ENCODE measurements around the gene GPANK1. TPM values are rescaled to one million over a fixed set of nuclear protein-coding genes. Genes with fewer than 3 reads are reported as not detected.

GPANK1 gene
- total RNA-seq, 2 donors from 2014 or later: 34.5 to 40.9 TPM

GRCh38 chr6:31686483-31686882 lies 21.7 kb upstream of the GPANK1 start:
- Mint-ChIP-seq H3K27ac (peak overlapping the region in 1 of 2 donors; percentile 33), H3K4me3 (no peak overlapping the region), H3K27me3 (no peaks in the 10 kb centered on the region), H3K36me3 (peaks cover 5% of the 10 kb centered on the region), H3K4me1 (ENCODE audit: low read depth in 2 of 2) (peaks cover 3 to 11% of the 10 kb centered on the region in 2 donors), H3K9me3 (no peaks in the 10 kb centered on the region)
- DNase-seq (ENCODE audit: low spot score) (no peak), ATAC-seq (no peak)

GRCh38 chr6:31683591-31683990 lies 18.8 kb upstream of the GPANK1 start:
- Mint-ChIP-seq H3K27me3 (no peaks in the 10 kb centered on the region), H3K27ac (no peak overlapping the region), H3K9me3 (no peaks in the 10 kb centered on the region), H3K4me3 (no peak overlapping the region), H3K36me3 (peaks cover 5% of the 10 kb centered on the region), H3K4me1 (ENCODE audit: low read depth in 2 of 2) (peaks cover 19 to 22% of the 10 kb centered on the region in 2 donors)
- no peak for DNase-seq (ENCODE audit: low spot score)
- ATAC-seq: no peak

- no peaks in the 10 kb centered on the region for H3K27me3 Mint-ChIP-seq
- H3K36me3 Mint-ChIP-seq: peaks cover 2% of the 10 kb centered on the region
- ATAC-seq: peak; percentile 70 to 75
Measured at GRCh38 chr6:31681135-31681671, 16.4 kb upstream of the GPANK1 start.

GRCh38 chr6:31680226-31681134 lies 15.7 kb upstream of the GPANK1 start, which contains the start of gene LY6G5C:
Gene LY6G5C, minus strand, starts transcription at chr6:31681067. Its CDS starts 694 bp downstream, at chr6:31680373.
- DNase-seq (ENCODE audit: low spot score) (no peak), ATAC-seq (peak; percentile 76 to 85)
- no peaks in the 10 kb centered on the region for H3K9me3 Mint-ChIP-seq
- peak within 1 kb of the TSS; percentile 85 for H3K4me3 Mint-ChIP-seq
- peak within 1 kb of the TSS; percentile 44 to 89 for H3K27ac Mint-ChIP-seq
- peaks cover 26 to 29% of the 10 kb centered on the region in 2 donors for H3K4me1 Mint-ChIP-seq (ENCODE audit: low read depth in 2 of 2)
- no peaks in the 10 kb centered on the region for H3K27me3 Mint-ChIP-seq
- no peaks in the 10 kb centered on the region for H3K36me3 Mint-ChIP-seq

More at GRCh38 chr6:31681135-31681671, 16.4 kb upstream of the GPANK1 start:
- H3K9me3 Mint-ChIP-seq: no peaks in the 10 kb centered on the region
- peak overlapping the region; percentile 44 to 89 for H3K27ac Mint-ChIP-seq
- DNase-seq (ENCODE audit: low spot score): no peak
- H3K4me3 Mint-ChIP-seq: peak overlapping the region; percentile 85
- H3K4me1 Mint-ChIP-seq (ENCODE audit: low read depth in 2 of 2): peaks cover 26 to 29% of the 10 kb centered on the region in 2 donors

GRCh38 chr6:31677955-31678354 lies 13.2 kb upstream of the GPANK1 start:
- H3K27ac Mint-ChIP-seq: no peak overlapping the region
- no peak overlapping the region for H3K4me3 Mint-ChIP-seq
- no peaks in the 10 kb centered on the region for H3K27me3 Mint-ChIP-seq
- no peaks in the 10 kb centered on the region for H3K36me3 Mint-ChIP-seq
- ATAC-seq (no peak), DNase-seq (ENCODE audit: low spot score) (no peak)
- no peaks in the 10 kb centered on the region for H3K9me3 Mint-ChIP-seq
- peaks cover 25 to 26% of the 10 kb centered on the region in 2 donors for H3K4me1 Mint-ChIP-seq (ENCODE audit: low read depth in 2 of 2)

- no peaks in the 10 kb centered on the region for H3K27me3 Mint-ChIP-seq
- H3K4me3 Mint-ChIP-seq: no peak overlapping the region
- no peak overlapping the region for H3K27ac Mint-ChIP-seq
Measured at GRCh38 chr6:31676904-31677303, 12.1 kb upstream of the GPANK1 start.

GRCh38 chr6:31676322-31676903 lies 11.6 kb upstream of the GPANK1 start:
- Mint-ChIP-seq H3K27me3 (no peaks in the 10 kb centered on the region), H3K36me3 (peaks cover 5% of the 10 kb centered on the region)
- ATAC-seq: no peak

More at GRCh38 chr6:31676904-31677303, 12.1 kb upstream of the GPANK1 start:
- no peak for ATAC-seq
- Mint-ChIP-seq H3K4me1 (ENCODE audit: low read depth in 2 of 2) (peaks cover 25 to 26% of the 10 kb centered on the region in 2 donors), H3K36me3 (peaks cover 5% of the 10 kb centered on the region), H3K9me3 (no peaks in the 10 kb centered on the region)
- no peak for DNase-seq (ENCODE audit: low spot score)

GRCh38 chr6:31669676-31670075 lies 4.9 kb upstream of the GPANK1 start, which contains the start of gene LY6G5B:
Gene LY6G5B, plus strand, starts transcription at chr6:31669976. Its CDS starts 975 bp downstream, at chr6:31670951.
- DNase-seq (ENCODE audit: low spot score) (no peak), ATAC-seq (no peak)
- Mint-ChIP-seq H3K4me1 (ENCODE audit: low read depth in 2 of 2) (peaks cover 22 to 26% of the 10 kb centered on the region in 2 donors), H3K9me3 (no peaks in the 10 kb centered on the region), H3K27me3 (no peaks in the 10 kb centered on the region), H3K27ac (peak within 1 kb of the TSS in 1 of 2 donors; percentile 21), H3K36me3 (peaks cover 21% of the 10 kb centered on the region), H3K4me3 (no peak within 1 kb of the TSS)

More at GRCh38 chr6:31676322-31676903, 11.6 kb upstream of the GPANK1 start:
- Mint-ChIP-seq H3K4me3 (no peak overlapping the region), H3K9me3 (no peaks in the 10 kb centered on the region), H3K4me1 (ENCODE audit: low read depth in 2 of 2) (peaks cover 23% of the 10 kb centered on the region in 2 donors), H3K27ac (no peak overlapping the region)
- DNase-seq (ENCODE audit: low spot score): no peak

GRCh38 chr6:31666337-31666965 lies 1.7 kb upstream of the GPANK1 start:
- Mint-ChIP-seq H3K4me1 (ENCODE audit: low read depth in 2 of 2) (peaks cover 43 to 48% of the 10 kb centered on the region in 2 donors), H3K36me3 (peaks cover 30% of the 10 kb centered on the region), H3K9me3 (no peaks in the 10 kb centered on the region), H3K27me3 (no peaks in the 10 kb centered on the region), H3K4me3 (peak overlapping the region; percentile 97), H3K27ac (peak overlapping the region; percentile 93 to 99)
- ATAC-seq (no peak), DNase-seq (ENCODE audit: low spot score) (no peak)

GRCh38 chr6:31665501-31666336 lies 922 bp upstream of the GPANK1 start, which contains the start of gene CSNK2B:
Gene CSNK2B, plus strand, starts transcription at chr6:31666080. Its CDS starts 752 bp downstream, at chr6:31666832.
- Mint-ChIP-seq H3K27me3 (no peaks in the 10 kb centered on the region), H3K4me3 (peak within 1 kb of the TSS; percentile 97), H3K36me3 (peaks cover 30% of the 10 kb centered on the region), H3K9me3 (no peaks in the 10 kb centered on the region), H3K27ac (peak within 1 kb of the TSS; percentile 93 to 99), H3K4me1 (ENCODE audit: low read depth in 2 of 2) (peaks cover 48 to 49% of the 10 kb centered on the region in 2 donors)
- ATAC-seq: peak; percentile 93 to 95
- DNase-seq (ENCODE audit: low spot score): peak; percentile 99

- Mint-ChIP-seq H3K27ac (peak overlapping the region; percentile 93 to 99), H3K9me3 (no peaks in the 10 kb centered on the region), H3K4me1 (ENCODE audit: low read depth in 2 of 2) (peaks cover 60% of the 10 kb centered on the region in 2 donors), H3K4me3 (peak overlapping the region; percentile 97), H3K36me3 (peaks cover 30% of the 10 kb centered on the region), H3K27me3 (no peaks in the 10 kb centered on the region)
- ATAC-seq: no peak
- no peak for DNase-seq (ENCODE audit: low spot score)
Measured at GRCh38 chr6:31663961-31664789, 622 bp downstream of the GPANK1 start.

Measured in natural killer cell treated with Interleukin-12 subunit alpha and Interleukin-12 subunit beta and Interleukin-15 and Interleukin-18, amount 100 ng/mL, for 72 hours (primary cell).